HG03354 (cell line): Measurements from ENCODE around the gene ADARB2.

Experiments
- ATAC-seq: cut with Tn5 transposase; IDR thresholded peaks from one replicate; pipeline ENCODE4 v1.9.1; 2021; ENCODE audit warnings: mild to moderate bottlenecking; ENCODE audit not compliant: unreplicated experiment, poor library complexity, severe bottlenecking

ADARB2 gene

DNA sequence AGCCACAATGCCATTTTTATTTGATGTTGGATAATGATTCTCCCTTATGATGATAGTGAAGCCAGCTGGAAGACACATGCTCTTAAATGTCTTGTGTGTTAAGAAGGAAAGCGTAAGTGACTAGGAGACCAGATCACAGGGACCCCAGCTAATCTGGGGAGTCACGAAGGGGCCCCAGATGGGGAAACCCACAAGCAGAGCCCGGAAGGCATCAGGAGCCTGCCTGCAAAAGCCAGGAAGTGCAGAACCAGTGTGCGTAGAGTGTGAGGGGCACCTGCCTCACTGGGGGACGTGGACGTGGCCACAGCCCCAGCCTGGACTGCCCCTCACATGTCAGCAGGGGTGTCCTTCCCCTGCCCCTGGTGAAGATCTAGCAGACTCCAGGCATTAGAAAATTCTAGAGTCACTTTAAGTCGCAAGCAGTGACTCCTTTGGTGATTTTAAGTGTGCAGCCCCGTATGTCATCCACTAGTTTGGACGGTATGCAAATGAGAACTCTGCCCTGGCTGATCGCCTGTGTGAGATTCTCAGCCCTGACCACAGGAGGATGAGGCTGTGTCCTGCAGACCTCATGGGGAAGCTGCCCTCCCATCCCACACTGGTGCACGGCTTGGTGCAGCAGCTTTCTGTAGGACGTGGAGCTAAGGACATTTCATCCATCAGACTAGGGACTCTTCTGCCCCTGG, 438.1 kb downstream of the ADARB2 start:
- ATAC-seq: no peak

DNA sequence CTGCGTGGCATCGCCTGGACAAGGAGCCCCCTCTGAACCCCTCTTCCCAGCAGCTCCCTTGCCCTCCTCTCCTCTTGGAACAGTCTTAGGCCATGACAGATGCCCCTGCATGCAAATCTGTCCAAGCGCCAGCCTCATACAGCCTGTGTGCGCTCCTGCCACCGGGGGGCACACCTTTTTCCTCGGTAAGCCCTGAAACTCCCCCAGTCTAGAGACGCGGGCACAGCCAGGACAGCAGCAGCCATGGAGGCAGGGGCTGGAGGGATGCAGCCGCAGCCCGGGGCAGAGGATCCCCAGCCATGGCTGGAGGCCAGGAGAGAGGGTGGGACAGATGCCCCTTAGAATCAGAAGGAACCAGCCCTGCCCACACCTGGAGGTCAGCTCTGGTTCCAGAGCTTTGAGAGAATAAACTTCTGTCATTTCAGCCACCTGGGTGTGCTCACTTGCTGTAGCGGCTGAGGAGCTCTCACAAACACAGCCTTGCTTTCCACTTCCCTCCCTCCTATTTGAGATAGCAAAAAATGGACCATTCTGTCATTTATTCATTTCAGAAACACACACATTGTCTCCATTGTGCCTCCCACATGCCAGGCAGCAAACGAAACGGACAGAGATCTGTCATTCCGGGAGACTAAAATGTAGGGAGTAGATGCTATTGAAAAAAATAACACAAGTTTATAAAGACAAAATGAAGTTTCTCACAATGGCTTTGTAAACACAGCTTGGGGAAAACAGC, 439.6 kb downstream of the ADARB2 start:
- no peak for ATAC-seq

DNA sequence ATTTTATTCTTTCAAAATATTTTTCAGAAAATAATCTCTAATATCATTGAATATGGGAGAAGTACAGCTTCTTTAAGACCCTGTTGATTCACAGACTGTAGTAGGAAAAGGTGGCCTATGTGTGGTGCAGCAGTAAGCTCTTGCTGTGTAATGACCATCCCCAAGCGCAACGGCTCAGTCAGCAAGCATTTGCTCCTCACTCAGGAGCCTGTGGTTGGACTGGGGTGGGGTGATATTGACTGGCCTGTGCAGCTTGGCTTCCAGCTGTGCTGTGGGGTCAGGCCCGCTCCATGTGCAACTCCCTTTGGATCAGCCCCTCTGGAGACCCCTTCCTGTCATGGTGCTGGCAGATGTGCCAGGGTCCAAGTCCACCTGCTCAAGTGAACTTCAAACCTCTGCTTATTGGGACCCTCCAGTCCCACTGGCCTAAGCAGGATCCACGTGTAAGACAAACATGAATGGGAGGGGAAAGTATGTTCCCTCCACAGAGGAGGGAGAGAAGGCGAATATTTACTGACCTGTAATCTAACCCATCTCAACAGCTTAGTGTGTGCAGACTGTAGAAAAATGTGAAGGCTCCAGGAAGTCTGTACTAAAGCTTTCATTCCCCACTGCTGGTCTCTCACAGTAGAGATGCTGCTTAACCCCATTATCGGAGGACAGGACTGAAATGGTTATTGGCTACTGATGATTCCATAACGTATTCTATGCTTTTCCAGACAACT, 441.4 kb downstream of the ADARB2 start:
- ATAC-seq: no peak

DNA sequence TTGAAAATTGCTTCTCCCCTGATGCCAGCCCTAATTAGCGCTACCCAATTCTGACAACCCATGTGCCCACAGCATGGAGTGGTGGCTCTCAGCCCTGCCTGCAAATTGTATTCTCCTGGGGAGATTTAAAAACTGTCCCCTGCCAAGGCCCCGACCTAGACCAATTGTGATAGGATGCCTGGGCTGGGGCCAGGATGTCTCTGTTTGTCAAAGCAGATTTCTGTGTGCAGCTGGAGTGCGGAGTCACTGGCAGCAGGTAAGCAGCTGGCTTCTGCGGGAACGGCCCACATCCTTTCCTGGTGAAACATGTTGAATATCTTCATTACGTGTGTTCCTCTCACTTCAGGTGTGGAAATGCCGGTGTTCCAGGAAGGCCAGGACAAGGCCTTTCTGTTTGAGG, 442.6 kb downstream of the ADARB2 start:
- ATAC-seq: no peak

DNA sequence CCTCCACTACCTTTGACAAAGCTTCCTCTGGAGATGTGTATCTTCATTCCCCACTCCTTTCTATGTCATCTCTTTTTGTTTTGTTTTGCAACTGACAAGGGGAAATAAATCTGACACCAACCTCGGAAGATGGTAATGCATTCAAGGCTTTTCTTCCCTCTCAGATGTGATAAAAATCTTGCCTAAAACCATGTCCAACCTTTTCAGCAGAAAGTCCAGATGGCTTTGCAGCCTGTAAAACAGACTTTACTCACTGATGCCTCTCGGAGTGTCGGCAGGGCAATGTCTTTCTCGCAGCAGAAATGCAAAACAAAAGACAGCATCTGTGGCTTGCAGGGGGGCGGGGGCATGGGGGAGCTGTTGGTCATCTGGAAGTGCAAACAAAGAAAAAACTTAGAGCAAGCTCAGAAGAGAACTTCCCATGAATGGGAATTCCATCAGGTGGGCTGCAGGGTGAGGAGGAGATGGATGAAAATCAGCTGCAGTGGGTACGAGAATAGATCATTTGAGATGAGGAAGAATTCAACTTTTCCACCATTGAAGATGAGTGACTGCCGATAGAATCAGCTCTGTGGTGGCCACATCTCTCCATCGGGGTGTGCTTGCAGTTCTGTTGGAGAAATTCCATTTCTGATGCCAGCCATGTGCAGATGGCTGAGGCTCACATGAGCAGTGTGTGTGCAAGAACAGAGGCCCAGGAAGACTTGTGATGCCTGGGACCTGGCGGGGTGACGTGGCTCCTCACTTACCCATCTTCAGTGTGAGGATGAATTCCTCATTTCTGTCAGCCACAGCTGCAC, 443.5 kb downstream of the ADARB2 start:
- ATAC-seq: no peak

DNA sequence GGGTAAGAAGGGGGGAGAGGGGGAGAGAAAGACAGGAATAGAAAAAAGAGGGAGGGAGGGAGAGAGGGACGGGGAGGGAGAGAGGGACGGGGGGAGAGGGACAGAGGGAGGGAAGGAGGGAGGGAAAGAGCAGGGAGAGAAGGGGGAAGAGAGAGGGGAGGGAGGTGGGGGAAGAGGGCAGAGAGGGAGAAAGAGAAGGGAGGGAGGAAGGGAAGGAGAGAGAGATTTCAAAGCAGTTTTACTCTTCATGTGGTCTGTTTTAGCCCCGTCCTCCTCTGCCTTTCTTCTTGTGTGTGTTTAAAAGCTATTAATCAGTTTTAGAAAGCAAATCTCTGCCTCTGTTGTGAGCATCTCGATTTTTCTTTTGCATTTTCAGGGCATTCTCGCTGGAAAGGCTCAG, 444.2 kb downstream of the ADARB2 start:
- ATAC-seq: no peak

DNA sequence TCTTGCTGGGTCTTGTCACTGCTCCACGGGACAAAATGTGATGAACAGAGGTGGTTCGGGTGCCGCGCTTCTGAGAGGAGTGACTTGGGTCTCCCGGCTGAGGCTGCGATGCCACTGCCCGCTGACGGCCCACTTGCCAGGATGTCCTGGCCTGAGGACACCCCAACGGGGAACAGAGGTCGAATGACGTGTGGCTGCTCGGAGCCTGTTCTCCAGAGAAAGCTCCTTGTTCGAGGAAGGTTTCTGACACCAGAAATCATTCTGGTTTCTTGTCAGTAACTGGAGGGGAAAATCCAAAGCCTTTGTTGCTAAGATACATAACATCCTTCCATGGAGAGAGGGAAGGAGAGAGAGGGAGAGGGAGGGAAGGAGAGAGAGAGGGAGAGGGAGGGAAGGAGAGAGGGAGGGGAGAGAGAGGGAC, 444.7 kb downstream of the ADARB2 start:
- no peak for ATAC-seq

DNA sequence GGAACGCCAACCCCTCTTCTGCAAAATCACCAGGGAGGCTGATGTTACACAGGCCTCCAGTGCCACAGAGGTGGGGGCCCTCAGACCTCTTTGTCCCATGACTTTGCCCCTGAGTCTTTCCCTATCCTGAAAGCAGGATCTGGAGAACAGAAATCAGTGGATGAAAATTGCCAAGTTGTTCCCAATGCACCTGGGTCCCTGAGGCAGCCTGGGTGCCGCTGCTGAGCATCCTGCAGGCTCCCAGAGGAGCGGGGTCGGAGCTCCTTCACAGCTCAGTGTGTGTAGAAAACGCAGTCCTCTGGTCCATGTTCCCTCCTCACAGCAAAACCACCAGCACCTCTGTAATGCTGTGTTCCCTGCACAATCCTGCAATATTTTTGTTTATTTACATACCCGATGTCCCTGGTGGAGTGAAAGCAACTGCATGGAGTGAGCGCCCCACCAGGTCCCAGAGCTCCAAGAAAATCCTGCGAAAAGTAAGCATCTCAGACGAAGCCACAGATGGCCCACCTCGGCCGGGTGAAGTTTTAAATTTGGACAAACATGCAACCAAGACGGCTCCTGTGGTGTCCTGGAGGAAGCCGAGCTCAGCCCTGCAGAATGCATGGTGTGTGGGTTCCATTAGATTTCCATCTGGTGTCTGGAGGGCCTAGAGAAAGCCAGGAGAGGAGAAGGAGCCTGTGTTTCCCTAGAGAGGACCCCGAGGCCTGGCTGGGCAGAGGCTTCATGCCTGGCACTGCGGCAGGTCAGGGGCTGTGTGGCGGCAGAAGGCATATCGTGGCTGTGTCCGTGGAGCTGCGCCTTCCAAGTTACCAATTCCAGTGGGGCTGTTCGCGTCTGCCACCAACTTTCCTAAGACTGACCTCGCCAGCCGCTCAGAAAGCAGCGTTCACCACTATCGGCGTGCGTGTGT, 445.9 kb downstream of the ADARB2 start:
- ATAC-seq: no peak

DNA sequence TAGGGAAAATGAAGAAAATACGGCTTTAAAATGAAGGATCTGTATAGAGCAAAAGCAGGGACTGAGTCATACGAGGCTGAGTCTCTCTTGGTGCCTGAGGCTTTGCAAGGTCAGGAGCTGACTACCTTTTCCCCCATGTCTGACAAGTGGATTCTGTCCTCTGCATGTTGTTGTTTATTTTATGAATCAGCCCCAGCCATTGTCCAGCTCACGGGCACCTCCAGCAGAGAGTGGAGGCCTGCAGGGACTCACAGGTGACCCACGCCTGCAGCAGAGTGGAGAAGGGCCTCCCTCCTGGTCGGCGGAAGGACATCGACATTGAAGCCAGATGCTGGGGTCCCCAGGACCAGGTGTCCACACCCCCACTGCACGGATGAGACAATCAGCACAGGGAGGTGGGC, 447.3 kb downstream of the ADARB2 start:
- no peak for ATAC-seq

DNA sequence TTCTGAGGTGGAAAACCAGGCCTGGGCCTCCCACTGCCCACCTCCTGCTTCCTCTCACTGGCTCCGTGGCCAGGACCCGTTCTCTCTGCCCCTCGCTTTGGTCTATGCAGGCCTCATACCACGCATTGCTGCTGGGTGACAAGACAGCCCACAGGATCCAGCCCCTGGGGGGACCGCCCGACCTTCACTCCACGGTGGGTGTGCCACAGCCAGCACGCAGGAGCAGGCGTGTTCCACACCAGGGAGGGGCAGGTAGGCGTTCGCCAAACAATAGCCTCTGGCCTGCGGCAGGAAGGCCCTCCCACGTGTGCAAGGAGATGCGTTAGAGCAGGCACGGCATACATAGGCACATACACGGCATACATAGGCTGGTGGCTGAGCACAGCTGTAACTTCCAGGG, 447.7 kb downstream of the ADARB2 start:
- ATAC-seq: no peak

DNA sequence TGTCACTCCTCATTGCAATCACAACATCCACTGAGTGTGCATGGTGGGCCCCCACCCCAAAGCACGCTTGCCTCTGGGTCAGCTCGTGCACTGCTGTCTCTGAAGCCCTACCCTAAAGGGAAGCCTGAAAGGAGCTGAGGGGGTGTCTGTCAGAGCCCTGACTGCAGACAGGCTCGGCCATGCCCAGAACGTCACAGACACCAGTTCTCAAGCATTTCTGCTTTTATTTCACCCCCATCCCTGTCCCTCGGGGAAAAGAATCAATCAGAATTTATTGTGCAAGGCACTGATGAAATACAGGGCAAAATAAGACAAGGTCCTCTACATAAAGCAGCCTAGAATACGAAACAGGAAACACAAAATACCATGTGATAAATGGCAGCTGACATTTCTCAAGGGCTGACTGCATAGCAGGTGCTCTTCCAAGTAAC, 449.3 kb downstream of the ADARB2 start:
- ATAC-seq: no peak

DNA sequence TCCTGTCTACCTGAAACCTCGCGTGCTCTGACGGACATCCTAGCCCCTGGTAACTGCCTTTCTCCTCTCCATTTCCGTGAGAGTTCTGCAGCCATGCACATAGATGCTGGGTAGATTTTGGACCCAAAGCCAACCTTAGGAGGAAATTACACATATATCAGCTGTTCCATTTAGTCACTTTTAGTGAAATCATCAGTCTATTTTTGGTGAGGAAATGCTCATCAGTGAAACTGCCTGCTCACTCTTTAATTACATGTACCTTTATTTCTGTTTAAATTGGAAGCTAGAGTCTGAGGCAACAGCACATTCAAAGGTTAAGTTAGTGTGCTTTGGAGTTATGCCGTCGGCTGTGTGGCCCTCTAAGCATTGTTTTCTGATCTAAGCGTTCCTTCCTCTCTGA, 449.8 kb downstream of the ADARB2 start:
- ATAC-seq: no peak

DNA sequence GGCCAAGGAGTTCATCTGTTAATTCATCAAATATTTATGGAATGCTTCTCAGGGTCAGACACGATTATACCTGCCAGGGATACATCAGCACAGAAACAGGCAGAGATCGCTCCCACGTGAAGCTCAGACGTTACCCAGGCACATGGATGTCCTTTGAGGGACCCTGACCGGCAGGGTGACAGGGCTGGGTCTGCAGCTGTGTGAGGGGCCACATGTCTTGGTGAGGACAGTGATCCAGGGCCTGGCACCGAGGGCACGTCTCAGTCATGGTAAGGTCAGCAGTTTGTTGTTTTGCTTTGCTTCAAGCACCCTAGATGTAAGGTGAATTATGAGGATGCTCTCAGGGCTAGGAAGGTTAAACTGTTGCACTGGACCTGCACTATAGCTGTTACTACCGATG, 453.2 kb downstream of the ADARB2 start:
- ATAC-seq: no peak

DNA sequence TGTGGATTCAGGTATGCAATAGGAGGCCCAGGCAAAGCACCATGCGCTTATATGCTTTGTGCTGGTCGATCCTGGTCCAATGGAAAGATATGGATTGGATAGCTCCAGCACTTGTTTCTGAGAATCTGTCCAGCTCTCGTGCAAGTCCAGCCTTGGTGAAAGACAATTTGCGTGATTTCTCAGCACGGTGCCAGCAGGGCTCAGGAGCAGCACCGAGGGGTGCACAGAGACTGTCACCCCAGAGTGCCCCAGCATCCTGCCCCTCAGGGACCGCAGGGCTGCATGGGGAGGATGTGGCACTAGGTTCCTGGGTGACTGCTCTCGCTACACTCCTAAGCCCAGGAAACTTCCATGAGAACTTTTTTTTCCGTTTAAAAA, 455.9 kb downstream of the ADARB2 start:
- no peak for ATAC-seq

DNA sequence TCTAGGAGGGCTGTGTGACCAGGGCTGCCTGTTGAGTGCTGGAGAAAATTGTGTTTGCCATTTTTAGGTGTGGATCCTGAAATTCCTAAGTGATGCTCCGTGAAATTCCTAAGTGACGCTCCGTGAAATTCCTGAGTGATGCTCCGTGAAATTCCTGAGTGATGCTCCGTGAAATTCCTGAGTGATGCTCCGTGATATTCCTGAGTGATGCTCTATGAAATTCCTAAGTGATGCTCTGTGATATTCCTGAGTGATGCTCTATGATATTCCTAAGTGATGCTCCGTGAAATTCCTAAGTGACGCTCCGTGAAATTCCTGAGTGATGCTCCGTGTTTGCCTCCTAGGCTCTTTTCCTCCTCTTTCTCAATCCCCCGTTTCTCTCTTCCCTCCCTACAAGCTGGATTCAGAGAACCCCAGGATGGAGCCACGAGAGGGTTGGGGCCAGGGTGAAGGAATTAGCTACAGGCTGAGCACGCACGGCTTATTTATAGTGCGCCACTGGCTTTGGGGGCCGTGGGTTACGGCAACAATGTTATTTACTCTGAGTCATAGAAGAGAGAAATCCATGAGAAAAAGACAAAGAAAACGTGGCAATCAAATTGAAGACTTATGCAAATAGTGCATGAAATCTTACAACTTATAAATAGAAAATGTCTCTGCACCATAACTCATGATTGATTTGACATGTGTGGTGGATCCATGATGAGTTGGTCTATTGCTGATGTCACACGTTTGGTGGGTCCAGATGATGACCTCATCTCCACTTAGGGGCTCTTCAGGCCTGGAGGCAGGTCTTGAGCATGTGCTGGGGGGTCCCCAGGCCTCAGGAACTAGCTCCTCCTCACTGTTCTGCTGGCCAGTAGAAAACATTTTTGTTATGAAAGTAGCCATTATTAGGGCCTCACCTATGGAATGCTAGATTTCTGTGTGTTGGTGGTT, 456.6 kb downstream of the ADARB2 start:
- no peak for ATAC-seq

DNA sequence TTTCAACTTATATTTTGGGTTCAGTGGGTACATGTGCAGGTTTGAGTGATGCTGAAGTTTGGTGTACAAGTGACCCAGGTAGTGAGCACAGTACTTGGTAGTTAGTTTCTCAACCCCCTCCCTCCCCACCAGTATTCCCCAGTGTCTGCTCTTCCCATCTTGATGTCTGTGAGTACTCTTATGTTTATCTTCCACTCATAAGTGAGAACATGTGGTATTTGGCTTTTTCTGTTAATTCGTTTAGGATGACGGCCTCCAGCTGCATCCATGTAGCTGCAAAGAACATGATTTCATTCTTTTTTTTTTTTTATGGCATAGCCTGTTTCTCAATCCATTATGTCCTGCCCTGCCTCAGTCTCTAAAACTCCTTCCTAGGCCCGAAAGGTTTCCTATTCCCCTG, 459.0 kb downstream of the ADARB2 start:
- no peak for ATAC-seq

DNA sequence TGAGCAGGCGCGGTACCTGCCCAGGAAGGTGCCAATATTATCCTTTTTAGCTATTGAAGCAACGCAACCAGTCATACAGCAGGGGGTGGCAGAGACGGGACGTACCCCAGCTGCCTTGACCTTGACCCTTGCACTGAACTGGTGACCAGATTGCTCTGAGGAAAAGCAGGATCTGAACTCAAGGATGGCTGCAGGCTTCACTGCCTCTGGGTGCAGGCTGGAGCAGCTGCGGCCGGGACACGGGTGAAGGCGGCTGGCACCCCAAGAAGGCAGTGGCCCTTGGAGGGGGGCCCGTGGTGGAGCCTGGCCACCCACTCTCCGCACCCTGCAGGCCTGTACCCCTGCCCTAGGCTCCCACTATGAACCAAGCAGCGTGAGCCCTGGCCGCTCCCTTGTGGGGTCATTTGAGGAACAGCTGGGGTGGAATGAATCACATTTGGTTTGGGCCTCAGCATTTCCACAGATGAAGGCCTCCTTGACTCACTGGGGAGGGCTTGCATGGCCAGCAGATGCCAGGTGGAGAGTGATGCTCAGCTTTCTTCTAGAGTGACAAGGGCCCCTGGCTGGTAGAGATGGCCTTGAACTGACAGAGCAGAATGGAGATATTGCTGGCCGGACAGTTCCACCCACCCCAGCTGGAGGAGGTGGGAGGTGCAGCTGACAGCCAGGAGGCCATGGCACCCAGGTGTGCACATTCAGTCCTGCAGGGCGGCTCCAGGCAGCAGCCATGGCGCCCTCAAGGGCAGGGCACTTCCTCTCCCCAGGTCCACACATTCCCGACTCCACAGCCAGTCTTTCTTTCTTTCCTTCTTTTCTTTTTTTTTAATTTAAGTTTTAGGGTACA, 462.4 kb downstream of the ADARB2 start:
- no peak for ATAC-seq
